HG03108 (cell line): ENCODE results near the gene PI3.
"Not testable (repeated sequence)": the region's sequence is repeated elsewhere in the genome, so short reads cannot be mapped to it uniquely, and the experiment has no call there.

Source experiments
- ATAC-seq: cut with Tn5 transposase; IDR thresholded peaks from one replicate; pipeline ENCODE4 v1.9.1; 2021; ENCODE audit warnings: moderate library complexity; ENCODE audit not compliant: unreplicated experiment

Gene PI3

GRCh38 chr20:45174434-45175364 lies at the start of gene PI3:
PI3 (plus strand) TSS chr20:45174902; CDS start chr20:45174923, 21 bp downstream.
- ATAC-seq = no peak

- no peak for ATAC-seq
Observed at GRCh38 chr20:45128099-45128498, 46.6 kb upstream of the PI3 start.

DNA sequence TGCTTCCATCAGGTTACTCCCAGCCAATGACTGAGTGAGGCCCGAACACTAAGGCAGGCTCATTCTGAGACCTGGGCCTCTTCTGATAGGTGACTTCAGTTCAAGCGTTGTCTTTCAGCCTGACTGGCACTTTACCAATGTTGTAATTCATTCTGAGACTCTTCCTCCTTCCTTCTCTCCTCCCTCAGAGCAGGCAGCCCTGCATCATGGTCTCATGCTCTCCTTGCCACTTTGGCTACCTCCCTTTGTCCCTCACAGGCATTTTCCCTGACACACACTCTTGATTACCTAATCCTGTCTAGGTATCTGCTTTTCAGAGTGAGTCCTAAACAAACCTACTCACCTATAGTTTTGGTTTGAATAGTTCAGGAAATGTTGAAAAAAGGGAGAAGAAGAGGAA lies 37.8 kb upstream of the PI3 start:
- no peak for ATAC-seq

- ATAC-seq = no peak
Observed at GRCh38 chr20:45138561-45139300, 36.0 kb upstream of the PI3 start.

- not testable (repeated sequence) for ATAC-seq
Observed at GRCh38 chr20:45139733-45140375, 34.8 kb upstream of the PI3 start.

DNA sequence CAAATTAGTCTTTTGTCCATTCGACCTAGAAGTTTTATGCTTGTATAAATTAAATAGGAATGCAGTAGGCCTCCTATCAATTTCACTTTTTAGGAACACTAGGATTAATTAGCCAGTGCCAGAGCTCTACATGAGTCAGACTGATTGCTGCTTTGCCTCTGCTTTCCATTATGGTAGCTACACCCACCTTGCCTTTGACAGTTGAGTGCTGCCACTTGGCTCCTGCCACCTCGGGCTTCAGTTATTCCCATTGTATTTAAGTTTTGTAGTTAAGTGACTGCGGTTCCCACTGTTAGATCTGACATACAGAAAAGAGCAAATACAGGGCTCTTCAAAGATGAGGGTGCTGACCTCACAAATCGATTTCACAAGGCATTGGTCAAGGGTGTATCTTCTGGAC lies 33.9 kb upstream of the PI3 start:
- ATAC-seq = no peak

DNA sequence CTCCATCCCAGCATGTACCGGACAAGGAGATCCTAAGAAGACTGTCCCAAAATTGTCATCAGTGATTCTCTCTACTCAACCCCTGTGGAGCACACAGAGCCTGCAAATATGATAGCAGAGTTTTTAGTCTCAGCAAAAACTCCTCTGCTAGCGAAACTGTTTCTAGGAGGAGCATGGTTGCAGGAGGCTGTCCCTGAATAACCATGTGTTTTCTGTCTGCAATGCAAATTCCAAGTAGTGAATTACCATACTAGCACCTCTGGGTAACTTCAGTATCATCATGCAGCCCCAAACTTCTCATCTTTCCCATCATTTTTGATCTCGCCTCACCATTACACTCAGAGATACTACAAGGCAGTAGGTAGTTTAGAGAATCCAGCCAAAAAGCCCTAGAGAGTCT lies 25.6 kb upstream of the PI3 start:
- no peak for ATAC-seq

- ATAC-seq = no peak
Observed at GRCh38 chr20:45152405-45152804, 22.3 kb upstream of the PI3 start.

DNA sequence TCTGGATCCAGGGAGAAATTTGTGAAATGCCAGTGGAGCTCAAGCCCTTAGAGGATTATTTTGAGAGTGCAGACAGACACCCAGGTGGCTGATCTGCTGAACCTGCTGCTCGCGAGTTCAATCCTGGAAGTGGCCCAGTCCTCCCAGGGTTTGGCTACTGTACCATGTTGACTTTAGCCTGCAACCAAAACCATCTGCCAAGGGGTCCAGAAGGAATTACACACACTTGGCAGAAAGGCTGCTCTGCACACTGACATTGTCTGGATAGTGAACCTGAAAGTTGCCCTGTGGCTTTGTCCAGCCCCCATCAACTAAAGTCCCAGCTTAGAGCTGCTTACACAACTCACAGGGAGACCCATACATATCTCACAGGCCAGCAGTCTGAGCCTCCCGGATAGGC lies 21.6 kb upstream of the PI3 start:
- ATAC-seq = no peak

- no peak for ATAC-seq
Observed at GRCh38 chr20:45153752-45154151, 20.9 kb upstream of the PI3 start.

- no peak for ATAC-seq
Observed at GRCh38 chr20:45154183-45154582, 20.5 kb upstream of the PI3 start.

DNA sequence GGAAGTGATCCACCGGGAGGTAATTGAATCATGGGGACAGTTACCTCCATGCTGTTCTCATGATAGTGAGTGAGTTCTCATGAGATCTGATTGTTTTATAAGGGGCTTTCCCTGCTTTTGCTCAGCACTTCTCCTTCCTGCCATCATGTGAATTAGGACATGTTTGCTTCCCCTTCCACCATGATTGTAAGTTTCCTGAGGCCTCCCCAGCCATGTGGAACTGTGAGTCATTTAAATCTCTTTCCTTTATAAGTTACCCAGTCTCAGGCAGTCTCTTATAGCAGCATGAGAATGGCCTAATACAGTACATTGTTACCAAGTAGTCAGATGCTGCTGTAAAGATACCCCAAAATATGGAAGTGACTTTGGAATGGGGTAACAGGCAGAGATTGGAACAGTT lies 19.9 kb upstream of the PI3 start:
- ATAC-seq = not testable (repeated sequence)

- ATAC-seq = no peak
Observed at GRCh38 chr20:45156713-45157112, 18.0 kb upstream of the PI3 start.

DNA sequence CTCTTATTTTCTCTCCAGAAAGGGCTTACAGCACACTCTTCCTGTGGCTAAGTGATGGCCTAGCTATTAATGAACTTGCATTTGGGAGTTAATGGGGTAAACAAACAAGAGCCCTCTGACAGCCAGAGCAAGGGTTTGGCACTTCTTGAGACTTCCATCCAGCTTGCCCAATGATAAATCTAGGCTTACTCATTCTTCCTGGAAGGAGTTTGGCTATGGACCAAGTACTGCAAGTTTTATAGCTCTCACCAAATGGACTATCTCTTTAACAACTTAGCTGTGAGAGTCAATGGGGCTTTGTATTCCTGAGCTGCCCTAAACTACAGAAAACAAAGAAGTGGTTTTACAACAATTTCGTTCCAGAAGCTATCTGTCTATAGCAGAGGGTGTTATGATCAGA lies 16.7 kb upstream of the PI3 start:
- ATAC-seq = no peak

DNA sequence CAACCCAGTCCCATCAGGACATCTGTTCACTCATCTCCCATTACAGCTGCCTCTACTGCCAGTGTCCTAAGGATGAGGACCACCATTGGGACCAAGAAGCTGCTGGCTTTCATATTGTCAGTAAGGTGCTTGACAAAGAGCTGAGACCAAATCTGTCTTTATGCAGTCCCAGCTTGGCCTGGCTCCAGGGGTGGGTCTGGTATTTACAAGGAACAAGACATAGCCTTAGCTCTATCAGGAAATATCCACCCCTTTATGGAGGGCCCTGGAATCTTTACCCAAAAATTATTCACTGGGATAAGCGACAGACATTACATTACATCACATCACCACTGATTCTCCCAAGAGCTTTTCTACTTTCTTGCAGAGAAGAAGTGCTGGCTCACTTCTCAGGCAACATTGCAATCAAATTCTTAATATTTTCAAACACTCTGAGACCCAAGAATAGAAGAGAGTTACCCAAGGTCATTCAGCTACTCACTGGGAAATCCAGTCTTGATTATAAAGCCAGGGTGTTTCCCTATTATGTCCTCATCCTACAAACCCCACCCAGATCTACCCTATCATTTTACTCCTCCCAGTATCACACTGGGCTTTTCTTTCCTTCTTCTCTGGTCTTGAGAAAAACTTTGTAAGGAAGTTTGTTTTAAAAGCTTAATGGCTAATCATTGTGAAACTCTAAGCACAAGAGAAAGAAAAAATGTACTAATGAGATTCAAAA lies 11.5 kb upstream of the PI3 start:
- ATAC-seq = no peak

GRCh38 chr20:45164906-45165305 lies 9.8 kb upstream of the PI3 start:
- ATAC-seq = no peak

- no peak for ATAC-seq
Observed at GRCh38 chr20:45173522-45173921, 1.2 kb upstream of the PI3 start.

DNA sequence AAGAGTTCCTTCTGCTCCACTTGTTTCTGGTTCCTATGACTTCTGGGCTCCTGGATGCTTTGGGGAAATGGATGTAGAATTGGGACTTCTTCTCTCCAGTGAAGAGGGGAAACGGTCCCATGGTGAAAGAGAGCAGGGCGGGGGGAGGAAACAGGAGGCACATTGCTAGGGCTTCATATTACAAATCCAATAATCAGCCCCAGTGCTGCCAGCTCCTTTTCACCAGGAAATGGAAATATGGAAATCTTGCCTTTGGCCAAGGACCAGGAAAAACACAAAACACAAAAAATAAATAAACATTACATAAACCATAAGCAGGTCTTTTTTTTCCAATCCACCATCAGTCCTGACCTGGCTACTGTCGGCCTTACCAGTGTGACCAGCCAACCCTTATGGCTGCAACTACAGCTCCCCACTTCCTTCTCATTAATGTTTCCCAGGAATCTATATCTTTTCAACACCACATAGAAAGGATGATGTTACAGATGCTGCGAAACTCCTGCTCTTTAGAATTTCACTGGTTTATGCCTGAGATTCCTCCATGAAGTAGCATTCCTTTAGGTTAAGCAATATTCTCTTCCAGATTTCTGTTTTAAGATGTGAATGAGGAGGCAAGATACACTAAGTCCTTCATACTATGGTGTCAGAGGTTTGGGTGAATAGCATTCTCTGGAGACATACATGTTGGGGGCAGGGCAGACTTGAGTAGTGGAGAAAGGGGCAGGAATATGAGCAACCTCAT lies 2.0 kb downstream of the PI3 start:
- ATAC-seq = no peak

DNA sequence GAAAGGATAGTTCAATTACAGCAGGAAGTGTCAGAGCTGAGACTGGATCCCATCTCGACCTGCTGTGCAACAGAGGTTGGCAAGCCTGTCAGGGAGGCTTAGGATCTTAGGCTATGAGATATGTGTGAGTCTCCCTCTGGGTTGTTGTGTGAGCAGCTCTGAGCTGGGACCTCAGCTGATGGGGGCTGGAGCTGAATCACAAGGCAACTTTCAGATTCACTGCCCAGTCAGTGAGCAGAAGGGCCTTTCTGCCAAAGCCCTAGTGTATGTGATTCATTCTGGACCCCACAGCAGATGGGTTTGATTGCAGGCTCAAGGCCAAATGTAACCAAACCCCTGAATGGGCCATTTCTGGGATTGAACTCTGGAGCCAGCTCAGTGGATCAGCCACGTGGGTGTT lies 4.5 kb downstream of the PI3 start:
- no peak for ATAC-seq

GRCh38 chr20:45181639-45182038 lies 6.9 kb downstream of the PI3 start:
- ATAC-seq = no peak
